Lower leg skin (tissue), 4 donors: Measurements from ENCODE around the gene HPSE. TPM values are rescaled to one million over a fixed set of nuclear protein-coding genes. Genes with fewer than 3 reads are reported as not detected.

Source experiments
- DNase-seq, 2 donors: peaks; one replicate each; pipeline ENCODE4 v3.0.0-alpha.2; 2019; ENCODE audit warnings: low spot score in 2 of 2
- H3K4me3 ChIP-seq: fragments of 200-600 bp; sonication (generic); 2 replicates; pipeline ENCODE4 v1.5.1; 2017; ENCODE audit warnings: mild to moderate bottlenecking, low read depth; ENCODE audit not compliant: poor library complexity, severe bottlenecking
- POLR2A ChIP-seq, 2 donors: fragments of 450-650 bp; IDR thresholded peaks; one replicate each; pipeline ENCODE4 v1.6.1; 2016 to 2017; ENCODE audit warnings: antibody characterized with exemption in 2 of 2, mild to moderate bottlenecking in 1 of 2, moderate library complexity in 1 of 2
- WGBS, 2 donors: methylation state at CpG; one replicate each; pipeline ENCODE4 v1.1.5; 2018; 5-methylcytosine and 5-hydroxymethylcytosine counted together
- intact Hi-C: fragments of 100-400 bp; cut with DNase I; formaldehyde crosslinking; loops from one replicate; pipeline ENCODE4 v1.15.0; 2023; ENCODE audit warnings: low total_unique reads
- total RNA-seq, 4 donors: library from RNA; depleted of rRNA; stranded (reverse); fragments of >200 nt; gene quantifications; one replicate each; pipeline ENCODE4 v1.1.0, GENCODE V29; 2016
- TF ChIP-seq, protein P1 (sequence below), 3 donors: fragments of 450-650 bp; IDR thresholded peaks; one replicate each; pipeline ENCODE4 v1.5.1; 2016; ENCODE audit warnings: antibody characterized with exemption in 3 of 3, mild to moderate bottlenecking in 3 of 3, moderate library complexity in 2 of 3

HPSE gene
- total RNA-seq, 4 donors from 2014 or later: 7.6 to 12.5 (median 9.1) TPM

DNA sequence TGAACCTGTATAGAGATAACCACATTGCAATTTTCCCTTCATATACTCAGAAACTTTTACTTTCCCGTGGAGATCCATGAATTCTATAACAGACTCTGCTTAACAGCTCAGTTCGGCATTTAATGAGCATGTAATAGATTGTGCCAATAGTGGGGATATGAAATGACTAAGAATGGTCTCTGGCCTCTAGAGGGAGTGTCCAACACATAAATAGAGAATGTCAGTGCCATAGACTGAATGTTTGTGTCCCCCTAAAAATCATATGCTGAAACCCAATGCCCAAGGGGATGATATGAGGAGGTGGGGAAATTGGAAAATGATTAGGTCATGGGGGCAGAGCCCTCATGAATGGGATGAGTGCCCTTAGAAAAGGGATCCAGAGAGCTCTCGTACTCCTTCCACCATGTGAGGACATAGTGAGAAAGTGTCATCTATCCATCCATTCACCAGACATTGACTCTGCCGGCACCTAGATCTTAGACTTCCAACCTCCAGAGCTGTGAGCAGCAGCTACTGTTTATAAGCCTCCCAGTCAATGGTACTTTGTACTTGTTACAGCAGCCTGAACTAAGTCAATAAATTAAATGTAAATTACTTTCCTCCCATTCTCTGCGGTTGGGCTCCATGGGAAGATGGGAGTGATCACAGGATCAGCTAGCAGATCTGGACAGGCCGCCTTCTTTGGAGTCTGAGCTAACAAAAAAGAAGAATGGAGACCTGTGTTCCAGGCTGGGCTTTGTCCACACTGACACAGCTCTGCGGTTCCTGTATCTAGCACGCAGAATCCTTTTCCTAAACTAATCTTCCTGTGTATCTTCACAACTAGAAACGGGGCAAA, 28.1 kb upstream of the HPSE start:
- no peak for DNase-seq
- 76 to 79% methylated on average over 9 of the region's 9 CpGs for WGBS, 2 donors
- intact Hi-C loops: no loop called here
- TF ChIP-seq, protein P1, sequence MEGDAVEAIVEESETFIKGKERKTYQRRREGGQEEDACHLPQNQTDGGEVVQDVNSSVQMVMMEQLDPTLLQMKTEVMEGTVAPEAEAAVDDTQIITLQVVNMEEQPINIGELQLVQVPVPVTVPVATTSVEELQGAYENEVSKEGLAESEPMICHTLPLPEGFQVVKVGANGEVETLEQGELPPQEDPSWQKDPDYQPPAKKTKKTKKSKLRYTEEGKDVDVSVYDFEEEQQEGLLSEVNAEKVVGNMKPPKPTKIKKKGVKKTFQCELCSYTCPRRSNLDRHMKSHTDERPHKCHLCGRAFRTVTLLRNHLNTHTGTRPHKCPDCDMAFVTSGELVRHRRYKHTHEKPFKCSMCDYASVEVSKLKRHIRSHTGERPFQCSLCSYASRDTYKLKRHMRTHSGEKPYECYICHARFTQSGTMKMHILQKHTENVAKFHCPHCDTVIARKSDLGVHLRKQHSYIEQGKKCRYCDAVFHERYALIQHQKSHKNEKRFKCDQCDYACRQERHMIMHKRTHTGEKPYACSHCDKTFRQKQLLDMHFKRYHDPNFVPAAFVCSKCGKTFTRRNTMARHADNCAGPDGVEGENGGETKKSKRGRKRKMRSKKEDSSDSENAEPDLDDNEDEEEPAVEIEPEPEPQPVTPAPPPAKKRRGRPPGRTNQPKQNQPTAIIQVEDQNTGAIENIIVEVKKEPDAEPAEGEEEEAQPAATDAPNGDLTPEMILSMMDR (IDR thresholded peaks at IDR 0.05): no peak
- TF ChIP-seq POLR2A (IDR thresholded peaks at IDR 0.05): no peak
- H3K4me3 ChIP-seq: no peak overlapping the region

DNA sequence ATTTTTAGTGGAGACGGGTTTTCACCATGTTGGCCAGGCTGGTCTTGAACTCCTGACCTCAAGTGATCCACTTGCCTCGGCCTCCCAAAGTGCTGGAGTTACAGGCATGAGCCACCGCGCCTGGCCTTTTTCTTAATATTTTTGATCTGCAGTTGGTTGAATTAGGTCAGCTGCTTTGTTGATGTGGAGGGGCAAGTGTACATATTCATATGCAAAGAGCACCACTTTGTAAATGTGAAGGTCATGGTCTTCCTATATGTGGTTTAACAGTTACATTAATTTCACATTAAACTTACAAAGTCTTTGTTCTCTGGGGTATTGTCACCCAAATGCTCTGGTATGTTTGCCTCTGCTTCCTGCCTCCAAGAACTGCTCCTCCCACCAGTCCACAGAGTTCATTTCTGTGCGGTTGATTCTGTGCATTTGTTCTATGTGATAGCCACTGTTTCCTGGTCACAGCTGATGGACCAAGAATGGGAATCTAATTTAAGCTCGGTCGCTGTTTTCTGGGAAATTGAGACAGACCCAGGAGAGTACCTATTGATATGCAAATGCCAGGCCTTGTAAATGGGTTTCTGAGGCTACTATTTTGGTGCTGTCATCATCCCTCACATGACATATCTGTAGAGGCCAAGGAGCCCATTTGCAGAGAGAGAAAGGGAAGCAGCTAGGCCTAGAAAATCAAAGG, 26.9 kb upstream of the HPSE start:
- no peak for DNase-seq
- no peak overlapping the region for H3K4me3 ChIP-seq
- intact Hi-C loops: no loop called here
- WGBS, 2 donors: 87 to 92% methylated on average over 7 of the region's 7 CpGs
- TF ChIP-seq POLR2A (IDR thresholded peaks at IDR 0.05): no peak
- TF ChIP-seq, protein P1 (IDR thresholded peaks at IDR 0.05): no peak

DNA sequence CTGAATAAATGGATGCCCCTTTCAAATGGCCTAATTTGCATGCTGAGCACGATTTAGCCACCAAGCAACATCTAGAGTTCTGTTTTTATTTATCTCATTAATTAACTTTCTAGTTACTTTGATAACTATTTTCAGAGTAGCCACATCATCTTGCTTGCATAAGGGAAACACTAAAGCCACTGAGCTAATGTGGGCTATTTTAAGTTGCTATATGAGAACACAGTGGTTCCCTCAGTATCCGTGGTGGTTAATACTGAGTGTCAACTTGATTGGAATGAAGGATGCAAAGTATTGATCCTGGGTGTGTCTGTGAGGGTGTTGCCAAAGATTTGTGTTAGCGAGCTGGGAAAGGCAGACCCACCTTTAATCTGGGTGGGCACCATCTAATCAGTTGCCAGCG, 25.4 kb upstream of the HPSE start:
- no peak for TF ChIP-seq POLR2A (IDR thresholded peaks at IDR 0.05)
- TF ChIP-seq, protein P1 (IDR thresholded peaks at IDR 0.05): no peak
- no peak overlapping the region for H3K4me3 ChIP-seq
- 88 to 92% methylated on average over 4 of the region's 4 CpGs for WGBS, 2 donors
- DNase-seq: no peak
- intact Hi-C loops: no loop called here

DNA sequence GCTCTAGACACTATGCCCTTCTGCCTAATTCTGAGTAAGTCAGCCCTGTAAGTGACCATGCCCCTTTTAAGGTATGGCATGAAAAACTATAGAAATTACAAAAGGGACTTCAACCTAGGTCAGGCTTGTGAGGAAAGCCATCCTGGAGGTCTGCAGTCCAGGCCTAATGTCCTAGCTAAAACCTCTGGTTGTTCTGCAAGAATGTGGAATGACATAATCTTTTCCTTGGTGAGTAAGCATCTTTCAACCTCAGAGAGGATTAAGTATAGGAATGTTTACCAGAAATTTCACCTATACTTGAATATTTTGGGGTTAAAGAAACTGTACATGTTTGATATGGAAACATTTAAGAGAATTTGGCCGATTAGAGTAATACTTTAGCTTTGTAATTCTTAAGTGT, 23.8 kb upstream of the HPSE start:
- no peak overlapping the region for H3K4me3 ChIP-seq
- intact Hi-C loops: no loop called here
- no peak for DNase-seq
- 69 to 75% methylated on average over 1 of the region's 1 CpG for WGBS, 2 donors
- TF ChIP-seq, protein P1 (IDR thresholded peaks at IDR 0.05): no peak

DNA sequence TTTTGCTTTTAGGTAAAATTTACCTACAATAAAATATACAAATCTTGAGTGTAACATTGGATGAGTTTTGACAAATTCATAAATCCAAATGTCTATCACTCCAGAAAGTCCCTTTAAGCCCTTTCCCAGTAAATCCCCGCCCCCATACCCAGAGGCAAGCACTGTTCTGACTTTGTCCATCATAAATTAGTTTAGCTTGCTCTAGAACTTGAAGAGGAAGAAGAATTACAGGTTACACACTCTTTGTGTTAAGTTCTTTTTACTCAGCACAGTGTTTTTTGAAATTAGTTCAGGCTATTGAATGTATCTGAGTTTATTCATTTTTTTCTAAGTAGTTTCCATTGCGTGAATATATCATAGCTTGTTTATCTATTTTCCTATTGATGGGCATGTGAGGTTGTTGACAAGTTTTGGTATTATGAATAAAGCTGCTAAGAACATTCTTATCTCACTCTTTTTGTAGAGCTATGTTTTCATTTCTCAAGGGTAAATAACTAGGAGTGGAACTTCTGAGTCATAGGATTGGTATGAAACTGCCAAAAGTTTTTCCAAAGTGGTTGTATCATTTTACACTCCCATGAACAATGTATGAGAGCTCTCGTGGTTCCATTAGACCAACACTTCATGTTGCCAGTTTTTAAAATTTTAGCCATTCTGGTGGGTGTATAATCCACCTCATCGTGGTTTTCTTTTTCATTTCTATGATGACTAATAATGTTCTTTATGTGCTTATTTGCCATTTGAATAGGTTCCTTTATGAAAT, 22.4 kb upstream of the HPSE start:
- H3K4me3 ChIP-seq: no peak overlapping the region
- intact Hi-C loops: no loop called here
- DNase-seq: no peak
- TF ChIP-seq, protein P1 (IDR thresholded peaks at IDR 0.05): no peak
- no peak for TF ChIP-seq POLR2A (IDR thresholded peaks at IDR 0.05)
- 30 to 31% methylated on average over 4 of the region's 4 CpGs for WGBS, 2 donors
